ENCODE measurements around the gene AADACL4.

AADACL4 gene

DNA sequence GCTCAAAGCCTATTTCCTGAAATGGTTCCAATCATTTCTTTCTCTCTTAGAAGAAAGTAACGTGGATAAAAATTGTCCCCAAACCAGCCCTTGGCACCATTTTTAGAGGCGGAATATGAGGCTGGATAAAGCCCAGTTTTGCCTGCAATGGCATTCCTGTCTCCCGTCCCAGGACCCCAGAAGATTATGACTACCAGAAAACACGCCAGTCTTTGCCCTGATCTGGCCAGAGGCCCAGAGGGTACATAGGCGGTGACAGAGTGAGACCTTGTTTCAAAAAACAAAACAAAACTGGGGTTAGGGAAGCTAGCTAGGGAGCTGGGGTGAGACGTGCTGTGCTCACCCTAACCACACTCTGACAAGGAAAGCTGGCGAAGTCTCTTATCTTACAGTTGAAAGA, at the start of gene AADACL4:
TSS of gene AADACL4 (plus strand) at position 301 of the 400 bp plus-strand sequence. CDS start 462 bp downstream, outside the sequence.
- no peak for DNase-seq

- DNase-seq = no peak
Measured at GRCh38 chr1:12594490-12594889, 49.4 kb upstream of the AADACL4 start.

GRCh38 chr1:12594966-12595756, 48.7 kb upstream of the AADACL4 start:
- no peak for DNase-seq

GRCh38 chr1:12595757-12596006, 48.2 kb upstream of the AADACL4 start:
- no peak for DNase-seq

GRCh38 chr1:12596007-12596821, 47.7 kb upstream of the AADACL4 start:
- DNase-seq = no peak

- no peak for DNase-seq
Measured at GRCh38 chr1:12597792-12598191, 46.1 kb upstream of the AADACL4 start.

DNA sequence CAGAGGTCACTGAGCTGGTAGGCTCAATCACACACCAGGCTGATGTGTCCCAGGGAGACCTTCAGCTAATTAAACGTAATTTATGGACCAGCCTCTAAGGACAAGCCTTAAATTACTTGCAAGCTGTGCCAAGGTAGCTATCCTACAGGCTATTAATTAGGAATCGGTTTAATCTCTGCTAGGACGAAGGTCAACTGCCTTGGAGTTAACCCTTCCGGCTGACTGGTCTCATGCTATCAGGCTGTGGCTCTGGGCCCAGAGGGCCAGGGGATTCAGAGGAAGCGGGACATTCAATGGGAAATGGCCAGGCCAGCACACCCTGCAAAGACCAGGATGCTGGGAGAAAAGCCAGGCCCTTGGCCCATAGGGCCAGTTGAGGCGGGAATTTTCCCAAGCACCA, 44.9 kb upstream of the AADACL4 start:
- DNase-seq = no peak

GRCh38 chr1:12599657-12600056, 44.2 kb upstream of the AADACL4 start:
- DNase-seq = no peak

DNA sequence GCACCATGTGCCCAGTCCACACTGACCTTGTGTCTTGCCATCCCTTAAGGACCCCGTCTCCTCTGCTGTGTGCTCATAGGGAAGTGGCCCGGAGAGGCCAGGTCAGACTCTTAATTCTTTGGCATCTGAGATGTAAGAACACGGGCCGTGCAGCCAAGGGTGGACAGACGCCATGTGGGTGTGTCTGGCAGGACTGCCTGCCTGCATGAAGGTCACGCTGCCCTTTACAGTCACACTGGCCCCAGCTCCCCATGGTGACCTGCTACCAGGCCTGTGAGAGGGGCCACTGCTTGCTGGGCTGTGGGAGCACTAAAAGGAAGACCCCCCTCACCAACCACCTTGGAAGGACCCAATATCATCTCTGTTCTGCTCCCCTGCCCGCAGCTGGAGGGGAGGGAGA, 43.5 kb upstream of the AADACL4 start:
- DNase-seq = no peak

DNA sequence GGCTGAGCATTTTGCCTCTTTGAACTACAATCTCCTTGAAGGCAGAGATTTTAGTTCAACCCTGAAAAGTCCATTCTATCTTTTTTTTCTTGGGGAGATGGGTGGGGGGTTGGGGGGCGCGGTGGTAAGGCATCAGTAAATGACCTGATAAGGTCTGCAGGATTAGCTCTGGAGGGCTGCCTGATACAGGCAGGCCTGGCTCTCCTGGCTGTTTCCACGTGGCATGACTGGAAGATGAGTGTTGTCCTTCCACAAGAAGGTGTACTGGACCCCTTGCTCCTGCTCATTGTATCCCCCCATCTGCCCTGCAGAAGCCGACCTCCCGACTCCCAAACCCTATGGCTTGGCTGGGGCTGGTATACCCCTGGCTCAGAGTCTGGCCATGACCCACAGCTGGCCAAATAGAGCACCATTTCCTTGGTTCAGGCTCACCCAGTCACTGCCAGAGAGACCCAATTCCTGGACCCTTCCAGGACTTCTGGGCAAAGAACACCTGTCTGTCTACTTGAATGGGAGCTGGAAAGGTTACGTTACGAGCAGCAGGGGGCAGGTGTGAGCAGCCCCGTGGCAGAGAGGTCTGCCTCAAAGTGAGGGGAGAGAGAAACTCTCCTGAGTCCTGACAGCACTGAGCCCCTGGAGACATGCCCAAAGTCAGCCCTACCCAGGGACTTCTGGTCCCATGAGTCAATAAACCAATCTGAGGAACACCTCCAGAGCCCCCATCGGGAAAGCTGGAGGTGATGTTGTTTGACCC, 42.8 kb upstream of the AADACL4 start:
- DNase-seq = peak in 3 of 4 experiments; percentile 8 to 23 (median 18)

DNA sequence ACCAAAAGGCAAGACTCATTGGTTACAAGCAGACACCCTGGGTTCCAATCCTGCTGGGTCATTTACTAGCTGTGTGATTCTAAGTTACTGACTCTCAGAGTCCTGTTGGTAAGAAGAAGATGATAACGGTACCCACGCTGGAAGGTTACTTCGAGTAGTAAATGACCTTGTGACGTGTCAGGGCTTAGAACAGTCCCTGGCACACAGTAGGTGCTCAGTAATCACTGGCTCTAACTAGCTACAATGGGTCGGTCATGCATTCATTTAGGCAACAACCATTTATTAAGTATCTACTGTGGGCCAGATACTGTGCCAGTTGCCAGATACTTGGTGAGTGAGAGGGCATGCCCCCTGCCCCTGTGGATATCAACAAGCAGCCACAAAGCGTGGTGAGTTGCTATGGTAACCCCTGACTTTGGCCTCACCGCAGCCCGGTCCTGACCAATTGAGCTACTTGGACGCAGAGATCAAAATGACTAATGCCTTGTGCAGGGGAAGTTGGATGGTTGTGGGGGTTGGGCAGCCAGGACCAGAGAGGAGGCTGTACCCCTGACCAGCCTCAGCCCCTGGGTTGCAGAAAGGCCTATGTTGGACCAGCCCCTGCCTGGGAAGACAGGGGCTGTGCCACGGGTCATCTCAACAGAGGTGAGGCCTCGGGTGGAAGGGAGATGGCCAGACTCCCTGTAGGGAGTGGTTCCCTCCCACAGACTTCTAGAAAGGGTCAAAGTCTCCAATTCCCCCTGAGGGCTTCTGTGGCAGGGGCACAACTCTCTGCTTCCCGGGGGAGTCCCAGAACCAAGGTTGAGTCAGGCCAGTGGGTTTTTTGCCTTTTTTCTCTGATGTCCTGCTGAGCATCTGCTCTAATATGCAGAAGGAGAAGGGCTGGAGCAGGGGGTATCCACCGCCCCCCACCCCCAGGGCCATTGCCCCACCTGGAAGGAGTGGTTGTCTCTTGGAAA, 41.9 kb upstream of the AADACL4 start:
- DNase-seq = no peak

- no peak for DNase-seq
Measured at GRCh38 chr1:12602659-12603024, 41.2 kb upstream of the AADACL4 start.

GRCh38 chr1:12603224-12603623, 40.7 kb upstream of the AADACL4 start:
- no peak for DNase-seq

DNA sequence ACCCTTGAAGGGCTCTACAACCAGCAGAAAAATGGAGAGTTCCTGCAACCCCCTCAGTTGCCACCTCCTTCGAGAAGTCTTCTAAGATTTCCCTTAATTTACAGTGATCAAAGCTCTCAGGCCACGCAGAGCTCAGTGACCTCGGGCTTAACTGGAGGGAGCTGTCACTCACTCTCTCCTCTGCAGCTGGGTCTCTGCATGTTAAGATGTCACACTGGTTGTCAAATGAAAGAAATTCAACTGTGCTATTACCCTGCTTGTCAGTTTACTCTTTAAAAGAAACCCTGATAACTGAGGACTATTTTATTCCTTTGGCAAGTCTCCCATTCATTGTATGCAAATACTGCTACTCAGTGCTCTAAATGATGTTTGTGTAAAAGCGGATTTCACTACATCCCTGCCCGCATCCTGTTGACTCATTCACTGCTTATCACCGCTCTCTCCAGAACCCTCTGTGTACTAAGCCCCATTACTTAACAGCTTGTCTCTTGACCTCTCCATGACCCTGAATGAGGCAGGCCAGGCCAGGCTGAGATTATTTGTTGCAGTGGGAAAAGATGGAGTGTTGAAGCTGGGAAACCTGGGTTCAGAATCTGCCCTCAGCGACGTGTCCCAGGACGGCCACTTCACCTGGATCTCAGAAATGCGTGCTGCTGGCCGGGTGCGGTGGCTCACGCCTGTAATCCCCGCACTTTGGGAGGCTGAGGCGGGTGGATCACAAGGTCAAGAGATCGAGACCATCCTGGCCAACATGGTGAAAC, 39.6 kb upstream of the AADACL4 start:
- DNase-seq = peak in 3 of 4 experiments; percentile 23 to 41 (median 26)

GRCh38 chr1:12604986-12605385, 38.9 kb upstream of the AADACL4 start:
- DNase-seq = no peak

- no peak for DNase-seq
Measured at GRCh38 chr1:12607263-12607662, 36.6 kb upstream of the AADACL4 start.

DNA sequence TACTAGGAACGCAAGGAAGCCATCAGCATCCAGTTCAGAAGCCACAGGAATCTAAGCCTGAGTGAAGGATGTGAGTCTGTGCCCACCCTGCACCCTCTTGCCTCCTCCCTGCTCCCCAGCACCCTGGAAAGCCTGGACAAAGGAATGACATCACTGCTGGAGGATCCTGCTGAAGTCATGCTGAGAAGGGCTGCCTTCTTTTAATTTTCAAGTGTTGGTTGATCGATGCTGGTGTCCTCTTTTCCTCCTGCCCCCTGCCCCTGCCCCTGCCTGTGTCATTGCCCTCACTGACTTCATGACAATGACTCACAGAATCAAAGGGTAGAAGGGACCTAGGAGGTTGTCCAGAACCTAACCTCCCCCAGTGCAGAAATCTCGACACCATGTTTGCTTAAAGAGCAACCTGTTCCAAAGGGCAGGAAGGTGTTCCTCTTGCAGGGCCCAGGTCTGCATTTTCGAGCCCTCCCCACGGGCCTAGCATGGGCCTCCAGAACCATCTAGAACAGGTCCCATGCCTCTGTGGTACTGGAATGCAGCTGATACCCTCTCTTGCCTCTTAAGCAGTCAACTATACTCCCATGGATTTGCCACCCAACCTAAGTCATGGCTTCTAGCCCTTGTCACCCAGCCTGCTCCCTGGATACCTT, 35.5 kb upstream of the AADACL4 start:
- no peak for DNase-seq

DNA sequence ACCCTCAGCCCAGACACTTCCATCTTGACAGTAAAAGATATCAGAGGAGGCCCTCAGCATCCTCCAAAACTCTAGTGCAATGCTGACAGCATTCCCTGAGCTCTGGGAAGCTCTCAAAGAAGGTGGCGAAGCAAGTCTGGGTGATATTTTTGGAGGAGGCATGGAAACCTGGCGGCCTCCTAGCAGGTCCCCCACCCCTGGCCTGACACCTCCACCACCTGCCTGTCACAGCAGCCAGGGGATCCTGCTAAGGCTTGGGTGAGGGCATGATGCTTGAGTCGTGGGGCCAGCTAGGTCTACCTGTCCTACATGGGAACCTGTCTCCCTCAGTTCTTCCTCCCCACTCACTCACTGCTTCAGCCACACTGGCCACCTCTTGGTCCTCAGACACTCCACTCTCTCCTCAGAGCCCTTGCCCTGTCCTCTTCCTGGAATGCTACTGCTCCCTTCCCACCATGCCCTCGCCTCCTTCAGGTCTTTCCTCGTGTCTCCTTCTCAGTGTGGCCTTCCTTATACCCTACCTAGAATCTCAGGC, 34.3 kb upstream of the AADACL4 start:
- DNase-seq = no peak

- no peak for DNase-seq
Measured at GRCh38 chr1:12610305-12610935, 33.5 kb upstream of the AADACL4 start.

- no peak for DNase-seq
Measured at GRCh38 chr1:12610941-12611340, 32.9 kb upstream of the AADACL4 start.

Measured in activated CD4-positive, CD25-positive, alpha-beta regulatory T cell (primary cell).